ENCODE measurements around the gene TMOD1. TPM values are rescaled to one million over a fixed set of nuclear protein-coding genes. Genes with fewer than 3 reads are reported as not detected.

The TMOD1 gene
- polyA plus RNA-seq, 1 experiment: 0.10 TPM

- Histone ChIP-seq H3K4me3 (ENCODE audit: low read depth, low read length) (no peak overlapping the region), H3K9me3 (ENCODE audit: control insufficient read depth, insufficient read depth, low read length) (no peaks in the 10 kb centered on the region), H3K27me3 (ENCODE audit: control insufficient read depth, insufficient read depth, low read length) (peaks cover 14% of the 10 kb centered on the region), H3K27ac (ENCODE audit: low read depth, low read length) (no peak overlapping the region)
- CTCF ChIA-PET: interaction anchor here (0.8 to 1.3 kb wide), 2 partner anchors 58 to 71 kb away, joined by 3 to 5 read pairs; no protein-coding TSS in a partner anchor
- no peak for DNase-seq (ENCODE audit: low read depth, low spot score)
- no peak for TF ChIP-seq CTCF (IDR thresholded peaks at IDR 0.05; ENCODE audit: low read depth, low read length)
- POLR2A ChIA-PET: no interaction called here
Measured at GRCh38 chr9:97526895-97527575, 25.6 kb downstream of the TMOD1 start.

GRCh38 chr9:97527626-97528528 is 26.4 kb downstream of the TMOD1 start:
- TF ChIP-seq CTCF (IDR thresholded peaks at IDR 0.05; ENCODE audit: low read depth, low read length): no peak
- peaks cover 14% of the 10 kb centered on the region for H3K27me3 ChIP-seq (ENCODE audit: control insufficient read depth, insufficient read depth, low read length)
- ChIA-PET CTCF (no interaction called here), POLR2A (no interaction called here)
- H3K9me3 ChIP-seq (ENCODE audit: control insufficient read depth, insufficient read depth, low read length): no peaks in the 10 kb centered on the region
- no peak for DNase-seq (ENCODE audit: low read depth, low spot score)
- H3K27ac ChIP-seq (ENCODE audit: low read depth, low read length): no peak overlapping the region
- H3K4me3 ChIP-seq (ENCODE audit: low read depth, low read length): no peak overlapping the region

GRCh38 chr9:97528529-97529230 is 27.2 kb downstream of the TMOD1 start:
- Histone ChIP-seq H3K27me3 (ENCODE audit: control insufficient read depth, insufficient read depth, low read length) (peaks cover 16% of the 10 kb centered on the region), H3K9me3 (ENCODE audit: control insufficient read depth, insufficient read depth, low read length) (no peaks in the 10 kb centered on the region), H3K27ac (ENCODE audit: low read depth, low read length) (no peak overlapping the region), H3K4me3 (ENCODE audit: low read depth, low read length) (no peak overlapping the region)
- POLR2A ChIA-PET: no interaction called here
- no peak for DNase-seq (ENCODE audit: low read depth, low spot score)
- TF ChIP-seq CTCF (IDR thresholded peaks at IDR 0.05; ENCODE audit: low read depth, low read length): no peak
- CTCF ChIA-PET: no interaction called here

GRCh38 chr9:97529363-97530076 is 28.1 kb downstream of the TMOD1 start:
- DNase-seq (ENCODE audit: low read depth, low spot score): no peak
- H3K4me3 ChIP-seq (ENCODE audit: low read depth, low read length): no peak overlapping the region
- CTCF ChIA-PET: no interaction called here
- H3K9me3 ChIP-seq (ENCODE audit: control insufficient read depth, insufficient read depth, low read length): peaks cover 5% of the 10 kb centered on the region; the same call in 1 of the 2 replicates
- POLR2A ChIA-PET: no interaction called here
- no peak for TF ChIP-seq CTCF (IDR thresholded peaks at IDR 0.05; ENCODE audit: low read depth, low read length)
- peaks cover 16% of the 10 kb centered on the region for H3K27me3 ChIP-seq (ENCODE audit: control insufficient read depth, insufficient read depth, low read length)
- H3K27ac ChIP-seq (ENCODE audit: low read depth, low read length): no peak overlapping the region
